A673 (cell line): ENCODE measurements around the gene HYCC1. TPM values are rescaled to one million over a fixed set of nuclear protein-coding genes. Genes with fewer than 3 reads are reported as not detected.

ENCODE experiments used
- BruUV-seq: library from RNA; stranded (reverse); fragments of 400-500 nt; replicated peaks from 2 replicates; lab custom pipeline; 2021; lab: Mats Ljungman, UMichigan
- CTCF ChIA-PET: fragments of 300-600 bp; sonication (Branson Sonifier 250); formaldehyde crosslinking; loops from one replicate; lab custom pipeline; 2022; ENCODE audit warnings: antibody characterized with exemption; lab: Charles Lee
- POLR2A ChIA-PET: fragments of 300-600 bp; sonication (Branson Sonifier 250); formaldehyde crosslinking; loops from one replicate; lab custom pipeline; 2022; ENCODE audit warnings: antibody characterized with exemption; ENCODE audit not compliant: low non-redundant PET; lab: Charles Lee
- DNase-seq: peaks from one replicate; pipeline ENCODE4 v3.0.0-alpha.2; 2015; ENCODE audit warnings: low spot score
- H3K27ac ChIP-seq: fragments of 200-600 bp; sonication (generic); 2 replicates; pipeline ENCODE4 v1.5.1; 2016; ENCODE audit warnings: mixed run types, low read depth, mild to moderate bottlenecking, mixed read lengths, antibody characterized with exemption, low read length; ENCODE audit not compliant: poor library complexity, severe bottlenecking
- H3K27me3 ChIP-seq: fragments of 200-600 bp; sonication (generic); replicated peaks from 2 replicates; pipeline ENCODE4 v1.6.1; 2017; ENCODE audit warnings: mixed run types, low read depth, mild to moderate bottlenecking, mixed read lengths, antibody characterized with exemption, low read length; ENCODE audit not compliant: insufficient read depth, poor library complexity
- H3K36me3 ChIP-seq: fragments of 200-600 bp; sonication (generic); 2 replicates; pipeline ENCODE4 v1.6.1; 2016; ENCODE audit warnings: mixed run types, mild to moderate bottlenecking, mixed read lengths, antibody characterized with exemption, low read length; ENCODE audit not compliant: insufficient read depth, poor library complexity, severe bottlenecking
- H3K4me1 ChIP-seq: fragments of 200-600 bp; sonication (generic); 2 replicates; pipeline ENCODE4 v1.6.1; 2017; ENCODE audit warnings: mixed run types, mild to moderate bottlenecking, mixed read lengths, antibody characterized with exemption, low read length; ENCODE audit not compliant: insufficient read depth, poor library complexity, severe bottlenecking
- H3K4me3 ChIP-seq: fragments of 200-600 bp; sonication (generic); 2 replicates; pipeline ENCODE4 v1.5.1; 2016; ENCODE audit warnings: low read depth, mixed run types, mild to moderate bottlenecking, mixed read lengths, low read length; ENCODE audit not compliant: poor library complexity, severe bottlenecking
- H3K9me3 ChIP-seq: fragments of 200-600 bp; sonication (generic); 2 replicates; pipeline ENCODE4 v1.6.1; 2016; ENCODE audit warnings: mixed run types, low read depth, mild to moderate bottlenecking, mixed read lengths, antibody characterized with exemption, low read length; ENCODE audit not compliant: poor library complexity, severe bottlenecking
- EZH2 ChIP-seq: fragments of 200-600 bp; sonication (generic); IDR thresholded peaks from 2 replicates; pipeline ENCODE4 v1.6.1; 2017; ENCODE audit warnings: borderline replicate concordance, low read depth, mild to moderate bottlenecking, mixed read lengths, antibody characterized with exemption, low read length; ENCODE audit not compliant: poor library complexity, severe bottlenecking
- intact Hi-C: fragments of 100-400 bp; cut with micrococcal nuclease; formaldehyde crosslinking; loops from one replicate; pipeline ENCODE4 v1.10.0; 2022; ENCODE audit not compliant: unreplicated experiment
- total RNA-seq: library from RNA; stranded (reverse); gene quantifications from 2 replicates; pipeline ENCODE4 v1.2.3, GENCODE V29; 2021
- TF ChIP-seq, protein P1 (sequence below): fragments of 300-800, 200-600 bp; sonication (generic); conservative IDR thresholded peaks from 2 replicates; pipeline ENCODE4 v1.5.1; 2017; ENCODE audit warnings: low read depth, mild to moderate bottlenecking, antibody characterized with exemption, low read length, moderate library complexity, mixed read lengths

HYCC1 gene
- total RNA-seq, 1 experiment from 2014 or later: 42.0 TPM

DNA sequence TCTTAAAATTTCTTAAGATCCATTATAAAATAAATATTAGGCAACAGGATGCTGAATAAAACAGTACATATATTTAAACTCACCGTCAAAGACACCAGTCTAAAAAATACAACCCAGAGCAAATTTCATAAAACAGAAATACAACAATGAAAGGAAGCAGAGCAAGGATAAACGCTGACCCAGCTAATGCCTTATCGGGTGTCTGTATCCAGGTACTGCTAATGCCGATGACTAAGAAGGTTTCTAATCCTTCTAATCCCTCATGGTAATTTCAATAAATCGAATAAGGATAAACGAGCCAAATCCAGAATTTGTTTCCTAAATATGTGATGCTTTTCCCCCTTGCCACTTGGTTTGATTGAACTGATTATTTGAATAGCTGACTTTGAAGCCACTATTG, 1.7 kb downstream of the HYCC1 start:
- intact Hi-C loops: no loop called here
- ChIA-PET CTCF (no interaction called here), POLR2A (no interaction called here)
- Histone ChIP-seq H3K4me1 (peaks cover 31% of the 10 kb centered on the region), H3K36me3 (no peaks in the 10 kb centered on the region), H3K4me3 (peak overlapping the region; percentile 77), H3K27ac (no peak overlapping the region), H3K9me3 (no peaks in the 10 kb centered on the region), H3K27me3 (no peaks in the 10 kb centered on the region)
- BruUV-seq: no TSS peak
- DNase-seq: no peak
- TF ChIP-seq, protein P1, sequence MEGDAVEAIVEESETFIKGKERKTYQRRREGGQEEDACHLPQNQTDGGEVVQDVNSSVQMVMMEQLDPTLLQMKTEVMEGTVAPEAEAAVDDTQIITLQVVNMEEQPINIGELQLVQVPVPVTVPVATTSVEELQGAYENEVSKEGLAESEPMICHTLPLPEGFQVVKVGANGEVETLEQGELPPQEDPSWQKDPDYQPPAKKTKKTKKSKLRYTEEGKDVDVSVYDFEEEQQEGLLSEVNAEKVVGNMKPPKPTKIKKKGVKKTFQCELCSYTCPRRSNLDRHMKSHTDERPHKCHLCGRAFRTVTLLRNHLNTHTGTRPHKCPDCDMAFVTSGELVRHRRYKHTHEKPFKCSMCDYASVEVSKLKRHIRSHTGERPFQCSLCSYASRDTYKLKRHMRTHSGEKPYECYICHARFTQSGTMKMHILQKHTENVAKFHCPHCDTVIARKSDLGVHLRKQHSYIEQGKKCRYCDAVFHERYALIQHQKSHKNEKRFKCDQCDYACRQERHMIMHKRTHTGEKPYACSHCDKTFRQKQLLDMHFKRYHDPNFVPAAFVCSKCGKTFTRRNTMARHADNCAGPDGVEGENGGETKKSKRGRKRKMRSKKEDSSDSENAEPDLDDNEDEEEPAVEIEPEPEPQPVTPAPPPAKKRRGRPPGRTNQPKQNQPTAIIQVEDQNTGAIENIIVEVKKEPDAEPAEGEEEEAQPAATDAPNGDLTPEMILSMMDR: no peak
- no peak for TF ChIP-seq EZH2

DNA sequence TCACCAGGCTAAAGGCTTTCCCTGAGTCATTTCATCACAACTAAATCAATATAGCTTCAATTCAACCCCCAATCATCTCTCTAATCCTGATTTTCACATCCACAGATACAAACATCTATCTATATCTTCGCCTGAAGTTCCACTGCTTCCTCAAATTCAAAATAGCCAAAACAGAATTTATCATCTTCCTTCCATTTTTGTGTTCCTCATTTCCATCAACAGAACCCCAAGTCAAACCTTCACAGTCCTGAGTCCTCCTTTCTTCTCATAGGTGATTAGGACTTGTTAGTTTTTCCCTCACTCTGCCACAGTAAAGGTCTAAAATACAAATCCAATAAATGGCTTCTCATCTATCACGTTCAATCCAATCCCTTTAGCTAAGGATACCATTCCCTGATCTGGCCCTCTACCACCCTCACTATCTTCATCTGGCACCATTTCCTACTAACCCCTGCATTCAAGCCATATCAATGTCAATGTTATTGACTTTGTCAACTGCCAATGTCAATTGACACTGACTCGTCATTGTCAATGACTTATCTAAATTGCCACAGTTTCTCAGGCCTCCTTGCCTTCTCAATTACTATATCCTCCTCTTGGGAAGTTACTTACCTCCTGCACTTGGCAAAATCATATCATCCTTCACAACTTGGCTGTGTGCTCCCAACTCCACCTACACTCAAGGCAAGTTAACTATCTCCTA, 2.6 kb downstream of the HYCC1 start:
- Histone ChIP-seq H3K36me3 (no peaks in the 10 kb centered on the region), H3K4me3 (no peak overlapping the region), H3K27ac (no peak overlapping the region), H3K4me1 (peaks cover 29% of the 10 kb centered on the region), H3K9me3 (no peaks in the 10 kb centered on the region), H3K27me3 (no peaks in the 10 kb centered on the region)
- BruUV-seq: no TSS peak
- ChIA-PET POLR2A (no interaction called here), CTCF (no interaction called here)
- DNase-seq: no peak
- intact Hi-C loops: no loop called here
- TF ChIP-seq, protein P1: no peak
- TF ChIP-seq EZH2: no peak

DNA sequence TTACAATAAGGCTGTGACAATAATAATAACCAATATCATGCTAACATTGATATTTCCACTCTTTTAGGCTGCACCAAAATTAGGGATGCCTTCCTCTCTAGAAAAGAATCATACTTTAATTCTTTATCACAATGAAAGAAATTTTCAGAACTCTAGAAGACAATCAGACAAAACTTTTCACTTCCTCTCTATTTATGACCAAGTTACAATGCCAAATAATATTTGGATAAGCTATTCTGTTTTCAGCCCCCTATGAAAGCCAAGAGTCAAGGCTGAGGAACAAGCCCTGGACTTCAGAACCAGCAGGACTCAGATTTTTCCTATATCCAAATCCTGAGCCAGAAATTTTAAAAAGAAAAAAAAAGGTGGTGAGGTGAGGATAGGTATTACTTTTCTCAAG, 4.6 kb downstream of the HYCC1 start:
- intact Hi-C loops: no loop called here
- TF ChIP-seq, protein P1: no peak
- TF ChIP-seq EZH2: no peak
- no peaks in the 10 kb centered on the region for H3K27me3 ChIP-seq
- H3K4me1 ChIP-seq: peaks cover 24% of the 10 kb centered on the region
- no peak overlapping the region for H3K4me3 ChIP-seq
- peak overlapping the region; percentile 55 for H3K27ac ChIP-seq
- ChIA-PET POLR2A (no interaction called here), CTCF (no interaction called here)
- no peaks in the 10 kb centered on the region for H3K9me3 ChIP-seq
- no peak for DNase-seq
- BruUV-seq: no TSS peak
- H3K36me3 ChIP-seq: no peaks in the 10 kb centered on the region
